H1 (cell line): ENCODE data around the gene ARMH3. TPM values are rescaled to one million over a fixed set of nuclear protein-coding genes. Genes with fewer than 3 reads are reported as not detected.

Source experiments
- SP1 ChIP-seq: IDR thresholded peaks from 2 replicates; pipeline ENCODE4 v1.6.1; 2011; ENCODE audit warnings: low read depth, low read length
- USF2 ChIP-seq: IDR thresholded peaks from 2 replicates; pipeline ENCODE4 v1.6.1; 2011; ENCODE audit warnings: low read length, improper control_type of control experiment
- polyA plus RNA-seq, 7 experiments: library from polyadenylated mRNA; depleted of rRNA in 3 of 7; stranded (reverse) in 5 of 7; unstranded in 2 of 7; fragments of >200 nt in 5 of 7; fragments of 200-250 nt in 2 of 7; gene quantifications; 1 replicate in 5 of 7; 2 replicates in 1 of 7; 4 replicates in 1 of 7; pipeline versions ENCODE4 v1.2.1 to v1.2.3, GENCODE V29; 2011 to 2013; ENCODE audit warnings: missing spikeins in 2 of 7, mixed read lengths in 2 of 7
- total RNA-seq: library from RNA; stranded (reverse); fragmentation: NEBNext Ultra II Directional; extraction: Animal tissue kit (Norgen Biotek cat#: 25700); gene quantifications from 2 replicates; pipeline ENCODE4 v1.2.1, GENCODE V29; 2021

Gene ARMH3
- total and polyA plus RNA-seq, 2 of the 8 experiments (the other 6 are each of a cell fraction or from before 2014, with no cell fraction given) = 11.6 to 18.3 TPM

DNA sequence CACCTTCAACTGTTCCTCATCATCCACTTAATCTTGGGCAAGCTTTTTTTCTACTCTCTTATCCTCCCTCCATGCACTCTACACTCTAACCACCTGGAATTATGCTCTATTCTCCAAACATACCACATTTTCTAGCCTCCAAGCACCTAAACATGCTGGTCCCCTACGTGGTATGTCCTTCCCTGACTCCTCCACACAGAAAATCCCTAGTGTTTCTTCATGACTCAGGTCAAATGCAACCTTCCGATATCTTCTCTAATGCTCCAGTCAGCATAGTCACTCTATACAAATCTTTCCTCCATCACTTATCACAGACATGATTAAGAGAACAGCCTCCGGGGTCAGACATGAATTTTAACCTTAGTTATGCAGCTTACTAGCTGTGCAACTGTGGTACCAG lies 68.8 kb downstream of the ARMH3 start (continued):
- no peak for TF ChIP-seq USF2
- TF ChIP-seq SP1 = no peak
